Vagina (tissue), 2 donors: ENCODE measurements around the gene EPB41L3. TPM values are rescaled to one million over a fixed set of nuclear protein-coding genes. Genes with fewer than 3 reads are reported as not detected.

ENCODE experiments used
- DNase-seq, 2 donors: peaks; one replicate each; pipeline ENCODE4 v3.0.0-alpha.2; 2017; ENCODE audit errors: extremely low spot score in 2 of 2
- H3K27ac ChIP-seq: fragments of 200-600 bp; sonication (generic); one replicate; pipeline ENCODE4 v1.5.1; 2019
- H3K27me3 ChIP-seq: fragments of 200-600 bp; sonication (generic); one replicate; pipeline ENCODE4 v1.5.1; 2019
- H3K36me3 ChIP-seq, 2 donors: fragments of 200-600 bp; sonication (generic); one replicate each; pipeline ENCODE4 v1.5.1; 2017 to 2019
- H3K4me1 ChIP-seq: fragments of 200-600 bp; sonication (generic); one replicate; pipeline ENCODE4 v1.5.1; 2019
- H3K4me3 ChIP-seq, 2 donors: fragments of 200-600 bp; sonication (generic); 1 replicate in 1 of 2; 2 replicates in 1 of 2; pipeline ENCODE4 v1.5.1; 2016 to 2019
- H3K9me3 ChIP-seq: fragments of 200-600 bp; sonication (generic); one replicate; pipeline ENCODE4 v1.5.1; 2019
- POLR2A ChIP-seq, 2 donors: fragments of 450-650 bp; IDR thresholded peaks; one replicate each; pipeline ENCODE4 v1.6.1; 2017; ENCODE audit warnings: antibody characterized with exemption in 2 of 2, mild to moderate bottlenecking in 2 of 2, moderate library complexity in 2 of 2
- POLR2AphosphoS5 ChIP-seq, 2 donors: sonication (generic); formaldehyde crosslinking; IDR thresholded peaks; one replicate each; pipeline ENCODE4 v1.9.0; 2017; ENCODE audit warnings: antibody characterized with exemption in 2 of 2, mild to moderate bottlenecking in 2 of 2, low read depth in 1 of 2; ENCODE audit not compliant: insufficient read depth in 1 of 2
- intact Hi-C: fragments of 100-400 bp; cut with DNase I; formaldehyde crosslinking; loops from one replicate; pipeline ENCODE4 v1.15.1; 2023
- total RNA-seq: library from RNA; depleted of rRNA; stranded (reverse); fragments of >200 nt; gene quantifications from one replicate; pipeline ENCODE4 v1.2.3, GENCODE V29; 2016
- TF ChIP-seq, protein P1 (sequence below), 3 experiments: fragments of 450-650 bp in 2 of 3; fragments of 200-600 bp in 1 of 3; sonication (generic) in 1 of 3; IDR thresholded peaks; one replicate each; pipeline ENCODE4 v1.5.1; 2017 to 2019; ENCODE audit warnings: antibody characterized with exemption in 3 of 3, mild to moderate bottlenecking in 2 of 3, moderate library complexity in 2 of 3

The EPB41L3 gene
- total RNA-seq, 1 donor from 2014 or later = 53.0 TPM

DNA sequence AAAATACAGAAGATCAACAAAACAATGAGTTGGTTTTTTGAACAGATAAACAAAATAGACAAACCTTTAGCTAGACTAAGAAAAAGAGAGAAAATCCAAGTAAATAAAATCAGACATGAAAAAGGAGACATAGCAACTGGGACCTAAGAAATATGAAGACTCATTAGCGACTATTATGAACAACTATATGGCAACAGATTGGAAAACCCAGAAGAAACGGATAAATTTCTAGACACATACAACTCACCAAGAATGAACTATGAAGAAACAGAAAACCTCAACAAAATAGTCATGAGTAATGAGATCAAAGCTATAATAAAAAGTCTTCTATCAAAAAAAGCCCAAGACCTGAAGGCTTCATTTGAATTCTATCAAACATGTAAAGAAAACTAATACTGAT, 59.3 kb downstream of the EPB41L3 start:
- DNase-seq = no peak
- TF ChIP-seq, protein P1, sequence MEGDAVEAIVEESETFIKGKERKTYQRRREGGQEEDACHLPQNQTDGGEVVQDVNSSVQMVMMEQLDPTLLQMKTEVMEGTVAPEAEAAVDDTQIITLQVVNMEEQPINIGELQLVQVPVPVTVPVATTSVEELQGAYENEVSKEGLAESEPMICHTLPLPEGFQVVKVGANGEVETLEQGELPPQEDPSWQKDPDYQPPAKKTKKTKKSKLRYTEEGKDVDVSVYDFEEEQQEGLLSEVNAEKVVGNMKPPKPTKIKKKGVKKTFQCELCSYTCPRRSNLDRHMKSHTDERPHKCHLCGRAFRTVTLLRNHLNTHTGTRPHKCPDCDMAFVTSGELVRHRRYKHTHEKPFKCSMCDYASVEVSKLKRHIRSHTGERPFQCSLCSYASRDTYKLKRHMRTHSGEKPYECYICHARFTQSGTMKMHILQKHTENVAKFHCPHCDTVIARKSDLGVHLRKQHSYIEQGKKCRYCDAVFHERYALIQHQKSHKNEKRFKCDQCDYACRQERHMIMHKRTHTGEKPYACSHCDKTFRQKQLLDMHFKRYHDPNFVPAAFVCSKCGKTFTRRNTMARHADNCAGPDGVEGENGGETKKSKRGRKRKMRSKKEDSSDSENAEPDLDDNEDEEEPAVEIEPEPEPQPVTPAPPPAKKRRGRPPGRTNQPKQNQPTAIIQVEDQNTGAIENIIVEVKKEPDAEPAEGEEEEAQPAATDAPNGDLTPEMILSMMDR (IDR thresholded peaks at IDR 0.05) = no peak
- TF ChIP-seq POLR2AphosphoS5 (IDR thresholded peaks at IDR 0.05; ENCODE audit: insufficient read depth in 1 of 2, low read depth in 1 of 2) (no peak), POLR2A (IDR thresholded peaks at IDR 0.05) (no peak)
- no peaks in the 10 kb centered on the region for H3K27me3 ChIP-seq
- no peak overlapping the region for H3K27ac ChIP-seq
- no peaks in the 10 kb centered on the region for H3K36me3 ChIP-seq
- no peaks in the 10 kb centered on the region for H3K4me1 ChIP-seq
- H3K9me3 ChIP-seq = no peaks in the 10 kb centered on the region
- H3K4me3 ChIP-seq = no peak overlapping the region
- intact Hi-C loops = no loop called here

DNA sequence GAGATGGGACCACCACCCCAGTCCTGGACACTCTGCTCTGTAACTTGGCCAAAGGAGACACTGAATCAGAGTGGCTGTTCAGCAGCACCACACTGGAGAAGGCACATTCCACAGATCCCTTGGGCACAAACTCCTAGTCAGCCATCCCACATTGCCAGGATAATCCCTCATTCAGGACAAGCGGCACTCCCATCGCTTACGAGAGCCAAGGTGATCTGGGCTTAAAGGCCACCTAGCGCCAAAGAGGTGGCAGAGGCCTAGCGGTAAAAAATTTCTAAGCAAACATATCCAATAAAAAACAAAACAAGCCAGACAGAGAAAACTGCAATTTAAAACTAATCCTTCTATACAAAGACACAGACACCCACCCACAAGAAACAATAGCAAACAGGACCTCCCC, 62.2 kb downstream of the EPB41L3 start:
- Histone ChIP-seq H3K36me3 (no peaks in the 10 kb centered on the region), H3K27me3 (no peaks in the 10 kb centered on the region), H3K27ac (no peak overlapping the region), H3K4me1 (no peaks in the 10 kb centered on the region), H3K9me3 (no peaks in the 10 kb centered on the region), H3K4me3 (no peak overlapping the region)
- no peak for DNase-seq
- intact Hi-C loops = no loop called here
- no peak for TF ChIP-seq POLR2AphosphoS5 (IDR thresholded peaks at IDR 0.05; ENCODE audit: insufficient read depth in 1 of 2, low read depth in 1 of 2)
- TF ChIP-seq, protein P1 (IDR thresholded peaks at IDR 0.05) = no peak
- TF ChIP-seq POLR2A (IDR thresholded peaks at IDR 0.05) = no peak

DNA sequence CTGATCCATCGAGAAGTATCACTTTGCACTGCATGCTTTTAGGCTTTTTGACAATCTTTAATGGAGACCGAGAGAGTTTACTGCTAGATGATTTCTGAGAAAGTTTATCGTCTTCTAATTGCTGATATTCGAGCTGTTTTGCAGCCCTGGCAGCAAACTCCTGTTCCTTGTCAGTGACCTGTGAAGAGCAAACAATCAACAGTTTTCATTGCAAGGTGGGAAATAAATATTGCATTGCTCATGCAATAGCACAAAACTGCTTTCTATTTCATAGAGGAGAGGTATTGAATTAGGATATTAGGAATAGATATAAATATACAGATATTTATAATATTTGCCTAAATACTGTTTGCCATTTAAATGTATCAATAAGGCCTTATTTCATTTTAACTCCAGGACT, 65.5 kb downstream of the EPB41L3 start:
- no peak for DNase-seq
- Histone ChIP-seq H3K27me3 (no peaks in the 10 kb centered on the region), H3K4me1 (no peaks in the 10 kb centered on the region), H3K27ac (no peak overlapping the region), H3K9me3 (no peaks in the 10 kb centered on the region), H3K36me3 (no peaks in the 10 kb centered on the region), H3K4me3 (no peak overlapping the region)
- TF ChIP-seq, protein P1 (IDR thresholded peaks at IDR 0.05) = no peak
- TF ChIP-seq POLR2A (IDR thresholded peaks at IDR 0.05) = no peak
- TF ChIP-seq POLR2AphosphoS5 (IDR thresholded peaks at IDR 0.05; ENCODE audit: insufficient read depth in 1 of 2, low read depth in 1 of 2) = no peak
- intact Hi-C loops = no loop called here

DNA sequence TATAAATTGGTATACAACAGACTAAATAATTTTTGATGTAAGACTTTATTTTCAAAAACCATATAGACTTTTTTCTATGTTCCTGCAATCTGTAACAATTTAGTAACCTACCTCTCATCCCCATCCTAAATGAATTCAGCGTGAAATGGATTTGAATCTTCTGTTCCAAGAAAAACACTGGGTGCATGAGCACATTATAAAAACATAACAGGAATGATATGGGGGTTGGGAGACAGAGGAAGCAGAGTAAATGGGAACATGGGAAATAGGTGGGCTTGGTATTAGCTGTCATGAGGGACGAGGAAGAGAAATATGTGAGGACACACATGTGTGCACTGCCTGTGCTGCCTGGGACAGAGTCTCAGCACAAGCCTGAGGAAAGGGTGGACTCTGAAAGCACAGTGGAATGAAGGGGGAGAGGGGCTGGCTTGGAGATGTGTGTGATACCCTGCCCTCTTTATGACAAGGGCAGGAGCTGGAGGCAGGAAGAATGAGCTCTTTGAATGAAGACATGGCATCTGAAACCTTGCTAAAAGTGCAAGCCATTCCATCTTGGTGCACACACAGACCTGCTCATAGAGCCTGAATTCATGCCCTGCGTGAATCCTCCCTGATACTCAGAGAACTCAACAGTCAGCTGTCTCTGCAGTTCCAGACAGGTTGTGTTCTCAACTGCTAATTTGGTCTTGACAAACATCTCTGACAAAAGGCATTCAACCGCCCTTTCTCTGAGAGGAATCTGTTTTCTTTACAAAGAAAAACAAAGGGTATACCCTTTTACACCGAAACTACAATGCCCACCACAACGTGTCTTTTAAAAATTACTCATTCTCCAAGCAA, 66.6 kb downstream of the EPB41L3 start:
- TF ChIP-seq, protein P1 (IDR thresholded peaks at IDR 0.05) = no peak
- TF ChIP-seq POLR2AphosphoS5 (IDR thresholded peaks at IDR 0.05; ENCODE audit: insufficient read depth in 1 of 2, low read depth in 1 of 2) = no peak
- no peak for TF ChIP-seq POLR2A (IDR thresholded peaks at IDR 0.05)
- H3K4me3 ChIP-seq = no peak overlapping the region
- no peak overlapping the region for H3K27ac ChIP-seq
- intact Hi-C loops = no loop called here
- no peaks in the 10 kb centered on the region for H3K4me1 ChIP-seq
- H3K36me3 ChIP-seq = no peaks in the 10 kb centered on the region
- no peak for DNase-seq
- no peaks in the 10 kb centered on the region for H3K9me3 ChIP-seq
- H3K27me3 ChIP-seq = no peaks in the 10 kb centered on the region

DNA sequence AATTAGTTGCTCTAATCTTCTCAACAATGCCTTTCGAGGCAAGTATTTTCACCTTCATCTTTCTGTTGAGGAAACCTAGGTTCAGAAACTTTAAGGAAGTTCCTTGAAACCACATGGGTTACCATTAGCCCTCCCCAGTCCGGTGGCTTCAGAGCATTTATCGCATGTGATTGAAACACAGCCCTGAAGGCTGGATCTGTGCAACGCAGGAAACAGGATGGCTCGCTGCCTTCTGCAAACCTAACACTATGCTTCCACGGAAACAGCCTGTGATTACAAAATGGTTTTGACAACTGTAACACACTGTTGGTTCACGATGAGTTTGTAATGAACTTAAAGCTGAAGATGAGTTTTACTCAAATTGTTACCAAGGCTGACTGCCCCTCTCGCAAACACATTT, 68.5 kb downstream of the EPB41L3 start:
- no peaks in the 10 kb centered on the region for H3K36me3 ChIP-seq
- TF ChIP-seq, protein P1 (IDR thresholded peaks at IDR 0.05) = no peak
- no peak for TF ChIP-seq POLR2A (IDR thresholded peaks at IDR 0.05)
- DNase-seq = no peak
- H3K9me3 ChIP-seq = no peaks in the 10 kb centered on the region
- no peak overlapping the region for H3K27ac ChIP-seq
- no peaks in the 10 kb centered on the region for H3K4me1 ChIP-seq
- no peaks in the 10 kb centered on the region for H3K27me3 ChIP-seq
- H3K4me3 ChIP-seq = no peak overlapping the region
- intact Hi-C loops = no loop called here
